ENCODE measurements around the gene THBS1. TPM values are rescaled to one million over a fixed set of nuclear protein-coding genes. Genes with fewer than 3 reads are reported as not detected.

The THBS1 gene
- total RNA-seq, 1 donor from 2014 or later, result 725 TPM

DNA sequence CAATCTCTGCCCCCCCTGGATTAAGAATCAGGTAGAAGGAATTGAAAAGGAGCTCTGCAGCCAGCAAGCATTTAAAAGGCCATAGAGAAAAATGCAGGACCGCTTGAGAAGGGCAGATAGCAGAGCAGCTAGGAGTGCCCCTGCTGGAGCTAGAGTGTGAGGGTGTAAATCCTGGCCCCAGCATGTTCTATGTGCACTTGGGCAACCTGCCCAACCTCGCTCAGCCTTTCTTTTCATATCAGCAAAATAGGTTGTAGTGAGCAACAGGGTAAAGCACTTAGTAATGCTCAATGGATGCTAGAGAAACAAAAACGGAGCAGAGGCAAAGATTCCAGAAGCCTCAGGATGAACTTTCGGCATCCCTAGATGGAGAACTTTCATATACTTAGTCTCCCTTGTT, 25.0 kb upstream of the THBS1 start:
- Histone ChIP-seq H3K4me1 (no peaks in the 10 kb centered on the region), H3K9me3 (no peaks in the 10 kb centered on the region), H3K4me3 (no peak overlapping the region), H3K36me3 (no peaks in the 10 kb centered on the region), H3K27me3 (no peaks in the 10 kb centered on the region), H3K27ac (no peak overlapping the region)
- DNase-seq (ENCODE audit: low spot score in 2 of 2), result no peak
- TF ChIP-seq, protein P1, sequence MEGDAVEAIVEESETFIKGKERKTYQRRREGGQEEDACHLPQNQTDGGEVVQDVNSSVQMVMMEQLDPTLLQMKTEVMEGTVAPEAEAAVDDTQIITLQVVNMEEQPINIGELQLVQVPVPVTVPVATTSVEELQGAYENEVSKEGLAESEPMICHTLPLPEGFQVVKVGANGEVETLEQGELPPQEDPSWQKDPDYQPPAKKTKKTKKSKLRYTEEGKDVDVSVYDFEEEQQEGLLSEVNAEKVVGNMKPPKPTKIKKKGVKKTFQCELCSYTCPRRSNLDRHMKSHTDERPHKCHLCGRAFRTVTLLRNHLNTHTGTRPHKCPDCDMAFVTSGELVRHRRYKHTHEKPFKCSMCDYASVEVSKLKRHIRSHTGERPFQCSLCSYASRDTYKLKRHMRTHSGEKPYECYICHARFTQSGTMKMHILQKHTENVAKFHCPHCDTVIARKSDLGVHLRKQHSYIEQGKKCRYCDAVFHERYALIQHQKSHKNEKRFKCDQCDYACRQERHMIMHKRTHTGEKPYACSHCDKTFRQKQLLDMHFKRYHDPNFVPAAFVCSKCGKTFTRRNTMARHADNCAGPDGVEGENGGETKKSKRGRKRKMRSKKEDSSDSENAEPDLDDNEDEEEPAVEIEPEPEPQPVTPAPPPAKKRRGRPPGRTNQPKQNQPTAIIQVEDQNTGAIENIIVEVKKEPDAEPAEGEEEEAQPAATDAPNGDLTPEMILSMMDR (IDR thresholded peaks at IDR 0.05), result no peak
- intact Hi-C loops (cut with DNase I), result no loop called here

DNA sequence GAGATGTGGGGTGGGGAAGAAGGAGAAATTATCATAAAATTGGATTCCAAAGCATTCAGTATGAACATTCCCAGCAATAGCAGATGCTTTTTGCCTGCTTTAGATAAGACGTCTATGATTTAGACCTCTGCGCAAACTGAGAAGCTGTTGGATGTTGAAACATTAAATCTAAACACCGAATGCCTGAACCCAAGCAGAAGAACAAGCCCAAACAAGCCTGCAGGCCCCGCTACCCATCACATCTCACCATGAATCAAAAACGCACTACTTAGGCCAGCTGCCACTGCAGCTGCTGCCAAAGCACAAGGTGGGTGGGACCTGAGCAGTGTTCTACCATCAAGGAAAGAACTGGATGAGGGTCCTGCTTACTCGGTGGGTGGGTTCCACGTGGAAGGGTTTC, 24.4 kb upstream of the THBS1 start:
- no peaks in the 10 kb centered on the region for H3K27me3 ChIP-seq
- no peak for DNase-seq (ENCODE audit: low spot score in 2 of 2)
- no peak overlapping the region for H3K4me3 ChIP-seq
- intact Hi-C loops (cut with DNase I), result no loop called here
- H3K4me1 ChIP-seq, result no peaks in the 10 kb centered on the region
- H3K9me3 ChIP-seq, result no peaks in the 10 kb centered on the region
- TF ChIP-seq, protein P1 (IDR thresholded peaks at IDR 0.05), result no peak
- no peaks in the 10 kb centered on the region for H3K36me3 ChIP-seq
- H3K27ac ChIP-seq, result no peak overlapping the region

DNA sequence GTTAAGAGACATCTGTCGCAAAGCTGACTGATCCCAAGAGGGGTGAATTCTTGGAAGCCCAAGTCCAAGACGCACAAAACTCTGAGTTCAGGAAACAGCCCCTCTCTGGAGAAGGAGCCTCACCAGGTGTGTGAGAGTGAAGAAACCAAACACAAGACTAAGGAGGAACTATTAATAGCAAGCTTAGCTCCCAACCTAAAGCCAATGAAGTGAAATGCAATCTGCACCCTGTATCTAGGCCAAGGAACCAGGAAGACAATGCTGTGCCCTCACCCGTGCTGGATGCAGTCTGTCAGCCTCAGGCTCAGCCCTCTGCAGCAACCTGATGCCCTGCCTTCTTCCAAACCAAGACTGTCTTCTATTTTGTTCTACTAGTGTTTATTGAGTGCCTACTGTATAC, 22.5 kb upstream of the THBS1 start:
- no peak for DNase-seq (ENCODE audit: low spot score in 2 of 2)
- Histone ChIP-seq H3K36me3 (no peaks in the 10 kb centered on the region), H3K4me3 (no peak overlapping the region), H3K9me3 (no peaks in the 10 kb centered on the region), H3K27ac (no peak overlapping the region), H3K4me1 (no peaks in the 10 kb centered on the region), H3K27me3 (no peaks in the 10 kb centered on the region)
- intact Hi-C loops (cut with DNase I), result no loop called here
- TF ChIP-seq, protein P1 (IDR thresholded peaks at IDR 0.05), result no peak

DNA sequence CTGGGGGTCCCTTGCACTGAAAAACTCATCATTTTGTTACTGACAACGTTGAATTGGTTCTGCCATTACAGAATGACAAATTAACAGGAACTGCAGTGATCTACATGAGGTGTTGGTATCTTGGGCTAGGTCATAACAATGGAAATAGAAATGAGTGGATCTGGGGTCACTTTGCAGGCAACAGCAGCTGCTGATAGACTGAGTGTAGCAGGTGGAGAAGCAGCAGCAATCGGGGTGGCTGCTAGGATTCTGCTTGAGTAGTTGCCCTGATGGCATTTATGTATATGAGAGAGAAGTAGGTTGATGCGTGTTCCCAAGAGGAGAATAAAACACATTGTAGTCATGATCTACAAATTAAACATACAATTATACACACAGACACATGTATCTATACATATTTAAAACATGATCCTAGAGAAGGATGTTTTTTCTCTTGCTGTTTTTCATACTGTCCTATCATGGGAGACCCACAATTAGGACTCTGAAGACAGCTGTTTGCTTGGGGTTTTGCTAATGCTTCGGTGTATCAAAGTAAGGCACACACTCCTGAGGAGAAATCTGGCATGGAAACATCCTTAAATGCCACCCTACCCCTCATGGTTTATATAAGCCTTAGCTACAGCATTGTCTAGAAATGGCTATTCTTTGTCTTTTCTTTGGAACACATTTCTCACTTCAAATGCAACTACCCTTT, 15.8 kb upstream of the THBS1 start:
- Histone ChIP-seq H3K9me3 (no peaks in the 10 kb centered on the region), H3K27me3 (no peaks in the 10 kb centered on the region), H3K4me1 (no peaks in the 10 kb centered on the region), H3K4me3 (no peak overlapping the region), H3K27ac (no peak overlapping the region), H3K36me3 (no peaks in the 10 kb centered on the region)
- intact Hi-C loops (cut with DNase I), result no loop called here
- TF ChIP-seq, protein P1 (IDR thresholded peaks at IDR 0.05), result no peak
- DNase-seq (ENCODE audit: low spot score in 2 of 2), result no peak

DNA sequence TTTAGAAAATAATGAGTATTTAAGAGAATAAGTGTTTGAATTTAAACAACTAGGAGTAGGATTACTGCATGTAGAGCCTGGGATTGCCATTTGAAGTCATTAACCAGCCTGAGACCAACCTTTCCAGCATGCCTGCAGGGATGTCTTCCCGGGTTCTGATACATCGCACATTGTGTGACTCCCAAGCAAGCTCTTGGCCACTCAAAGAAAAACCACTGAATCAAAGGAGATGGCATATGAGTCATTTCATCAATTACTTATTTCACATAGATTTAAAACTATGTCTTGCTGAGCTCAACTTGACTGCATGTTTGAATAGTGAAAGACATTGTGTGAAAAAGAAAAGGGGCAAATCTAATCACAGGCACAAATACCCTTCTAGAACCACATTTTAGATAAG, 15.0 kb upstream of the THBS1 start:
- Histone ChIP-seq H3K9me3 (no peaks in the 10 kb centered on the region), H3K27me3 (no peaks in the 10 kb centered on the region), H3K4me1 (no peaks in the 10 kb centered on the region), H3K27ac (no peak overlapping the region), H3K4me3 (no peak overlapping the region), H3K36me3 (no peaks in the 10 kb centered on the region)
- DNase-seq (ENCODE audit: low spot score in 2 of 2), result no peak
- intact Hi-C loops (cut with DNase I), result no loop called here
- TF ChIP-seq, protein P1 (IDR thresholded peaks at IDR 0.05), result no peak

DNA sequence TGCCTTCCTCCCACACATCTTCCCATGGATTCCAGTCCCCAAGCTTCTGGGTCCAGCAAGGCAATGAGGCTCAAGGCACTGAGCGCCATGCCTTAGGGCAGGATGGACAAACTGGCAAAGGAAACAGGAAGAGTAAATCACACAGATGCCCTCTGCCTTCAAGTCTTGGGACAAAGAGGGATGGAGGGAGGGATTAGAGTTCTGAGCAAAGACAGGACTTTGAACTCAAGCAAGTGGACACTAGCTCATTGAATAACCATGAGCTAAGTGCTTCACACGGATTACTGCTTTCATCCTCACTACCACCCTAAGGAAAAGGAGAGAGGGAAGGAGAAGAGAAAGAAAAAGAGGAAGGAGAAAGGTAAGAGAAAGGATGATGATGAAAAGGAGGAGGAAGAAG, 7.6 kb upstream of the THBS1 start:
- no peak overlapping the region for H3K4me3 ChIP-seq
- intact Hi-C loops (cut with DNase I), result loop anchor here (10.0 kb wide), 1 partner anchor 438 kb away; no protein-coding TSS in a partner anchor
- H3K27ac ChIP-seq, result no peak overlapping the region
- no peaks in the 10 kb centered on the region for H3K4me1 ChIP-seq
- no peaks in the 10 kb centered on the region for H3K36me3 ChIP-seq
- H3K9me3 ChIP-seq, result no peaks in the 10 kb centered on the region
- no peak for DNase-seq (ENCODE audit: low spot score in 2 of 2)
- H3K27me3 ChIP-seq, result no peaks in the 10 kb centered on the region
- TF ChIP-seq, protein P1 (IDR thresholded peaks at IDR 0.05), result no peak
